ENCODE results near the gene STRIP2.

STRIP2 gene

DNA sequence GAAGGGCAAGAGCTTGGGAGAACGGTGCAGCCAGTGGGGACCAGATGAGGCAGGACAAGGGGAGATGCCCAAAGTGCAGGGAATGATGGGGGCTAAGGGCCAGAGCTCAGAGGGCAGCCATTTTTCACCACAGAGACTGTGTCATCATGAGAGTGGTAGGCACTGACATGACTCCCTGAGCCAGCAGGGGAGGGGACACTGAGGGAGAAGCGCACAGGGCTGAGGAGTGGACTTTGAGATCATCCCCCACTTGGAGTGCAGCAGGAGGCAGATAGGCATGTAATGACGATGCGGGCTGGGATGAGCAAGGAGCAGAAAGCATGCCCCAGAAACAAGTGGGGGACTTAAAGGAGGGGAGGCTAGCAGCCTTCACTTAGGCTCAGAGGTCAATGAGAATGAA lies 62.9 kb downstream of the STRIP2 start:
- DNase-seq (ENCODE audit: low spot score), result no peak

- no peak for DNase-seq (ENCODE audit: low spot score)
Measured at GRCh38 chr7:129498021-129498420, 63.8 kb downstream of the STRIP2 start.

- DNase-seq (ENCODE audit: low spot score), result no peak
Measured at GRCh38 chr7:129499999-129500398, 65.8 kb downstream of the STRIP2 start.

- DNase-seq (ENCODE audit: low spot score), result peak; percentile 73
Measured at GRCh38 chr7:129501760-129502707, 67.8 kb downstream of the STRIP2 start, which contains the start of gene SMKR1. TSS of gene SMKR1 (plus strand) at chr7:129502531. CDS start at chr7:129502825, 294 bp downstream.

DNA sequence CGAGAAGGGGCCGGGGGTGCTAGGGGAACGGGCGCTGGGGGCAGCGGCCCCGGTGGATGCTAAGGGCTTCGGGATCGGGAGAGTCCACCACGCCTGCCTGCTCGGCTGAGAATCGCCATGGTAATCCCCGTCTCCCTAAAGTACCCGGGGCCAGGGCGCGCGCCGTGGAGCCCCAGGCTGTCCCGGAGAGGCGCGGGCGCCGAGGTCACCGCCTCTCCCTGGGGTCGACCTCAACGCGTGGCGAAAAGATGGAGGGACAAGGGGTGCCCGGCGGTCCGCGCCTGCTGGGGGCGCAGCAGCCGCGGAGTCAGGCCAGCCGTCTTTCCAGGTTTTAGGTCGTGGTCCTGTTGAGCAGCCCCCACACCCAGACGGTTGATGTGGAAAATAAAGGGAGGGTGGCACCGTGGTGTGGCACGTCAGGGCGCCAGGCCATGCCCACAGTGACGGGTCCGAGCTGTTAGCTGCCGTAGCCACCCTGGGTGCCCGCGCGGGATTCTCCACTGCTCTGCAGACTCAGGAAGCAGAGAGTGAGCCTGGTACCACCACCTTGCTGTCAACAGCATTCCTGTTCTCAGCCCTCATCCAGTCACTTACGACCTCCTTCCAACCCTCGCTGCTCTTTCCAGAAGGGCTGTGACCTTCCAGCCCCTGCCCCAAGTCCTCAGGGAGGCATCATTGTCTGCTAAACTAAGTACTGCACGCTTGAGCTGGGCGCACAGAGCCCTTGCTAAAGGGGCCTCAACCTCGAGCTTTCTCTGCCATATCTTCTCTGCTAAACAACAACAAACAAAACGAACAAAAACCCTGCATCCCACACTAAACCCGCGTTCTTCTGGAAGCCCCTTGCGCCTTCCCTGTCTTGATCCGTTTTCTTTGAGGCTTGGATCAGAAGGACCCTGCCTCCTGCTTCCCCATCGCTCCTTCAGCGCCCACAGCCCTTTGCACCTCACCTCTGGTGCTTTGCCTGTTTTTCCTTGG lies 68.8 kb downstream of the STRIP2 start:
- DNase-seq (ENCODE audit: low spot score), result no peak

DNA sequence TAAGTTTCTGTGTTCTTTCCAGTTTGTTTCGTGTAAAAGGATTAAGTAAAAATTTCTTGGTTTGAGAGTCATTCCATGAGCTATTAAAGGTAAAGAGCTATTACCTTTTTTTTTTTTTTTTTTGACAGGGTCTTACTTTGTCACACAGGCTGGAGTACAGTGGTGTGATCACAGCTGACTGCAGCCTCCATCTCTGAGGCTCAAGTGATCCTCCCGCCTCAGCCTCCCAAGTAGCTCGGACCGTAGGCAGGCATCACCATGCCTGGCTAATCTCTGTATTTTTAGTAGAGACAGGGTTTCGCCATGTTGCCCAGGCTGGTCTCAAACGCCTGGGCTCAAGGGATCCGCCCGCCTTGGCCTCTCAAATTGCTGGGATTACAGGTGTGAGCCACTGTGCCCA lies 69.5 kb downstream of the STRIP2 start:
- DNase-seq (ENCODE audit: low spot score), result no peak

DNA sequence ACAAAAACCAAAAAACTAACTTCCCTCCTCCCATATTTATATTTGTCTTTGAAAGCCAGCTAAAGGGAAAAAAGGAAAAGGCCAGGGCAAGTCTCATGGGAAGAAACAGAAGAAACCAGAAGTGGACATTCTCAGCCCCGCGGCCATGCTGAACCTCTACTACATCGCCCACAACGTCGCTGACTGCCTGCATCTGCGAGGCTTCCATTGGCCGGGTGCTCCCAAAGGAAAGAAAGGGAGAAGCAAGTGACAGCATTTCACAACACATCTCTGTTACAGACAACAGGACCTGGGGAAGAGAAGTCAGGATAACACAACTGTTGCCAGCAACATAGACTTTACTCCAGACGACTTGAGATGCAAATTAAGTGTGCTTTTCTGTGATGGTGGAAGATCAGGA lies 78.0 kb downstream of the STRIP2 start:
- no peak for DNase-seq (ENCODE audit: low spot score)

DNA sequence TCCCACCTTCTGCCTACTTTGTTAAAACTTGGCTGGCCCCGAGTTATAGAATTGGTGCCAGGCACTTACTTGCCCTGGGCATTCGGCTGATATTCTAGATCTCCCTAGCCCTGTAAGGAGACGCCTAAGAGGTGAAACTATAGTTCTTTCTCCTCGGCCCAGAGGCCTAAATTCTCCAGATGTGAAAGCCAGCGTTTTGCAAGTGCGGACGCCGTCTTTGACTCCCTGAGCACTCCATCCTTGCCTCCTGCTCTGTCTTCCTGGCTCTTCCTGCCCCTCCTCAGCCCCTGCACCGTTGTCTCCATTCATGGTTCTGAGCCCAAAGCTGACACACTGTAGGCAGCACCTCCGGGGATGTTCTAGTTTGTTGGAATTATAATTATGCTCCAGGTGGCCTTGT lies 79.3 kb downstream of the STRIP2 start:
- DNase-seq (ENCODE audit: low spot score), result no peak

DNA sequence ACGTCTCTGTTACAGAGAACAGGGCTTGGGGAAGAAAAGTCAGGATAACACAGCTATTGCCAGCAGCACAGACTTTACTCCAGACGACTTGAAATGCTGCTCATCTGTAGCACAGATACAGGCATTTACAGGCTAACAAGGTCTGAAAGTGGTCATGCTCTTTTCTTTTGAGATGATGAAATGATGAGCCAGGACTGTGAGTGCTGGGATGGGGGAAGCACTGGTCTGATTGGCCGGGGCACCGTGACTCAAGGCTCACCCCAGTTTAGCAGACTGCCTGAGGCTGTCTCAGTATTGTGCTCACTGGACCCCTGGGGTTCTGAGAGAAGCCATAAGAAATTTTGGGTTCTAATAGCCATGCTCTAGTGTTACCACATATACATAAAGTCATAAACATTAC lies 80.5 kb downstream of the STRIP2 start:
- no peak for DNase-seq (ENCODE audit: low spot score)

GRCh38 chr7:129515381-129515780 lies 81.1 kb downstream of the STRIP2 start:
- DNase-seq (ENCODE audit: low spot score), result no peak

DNA sequence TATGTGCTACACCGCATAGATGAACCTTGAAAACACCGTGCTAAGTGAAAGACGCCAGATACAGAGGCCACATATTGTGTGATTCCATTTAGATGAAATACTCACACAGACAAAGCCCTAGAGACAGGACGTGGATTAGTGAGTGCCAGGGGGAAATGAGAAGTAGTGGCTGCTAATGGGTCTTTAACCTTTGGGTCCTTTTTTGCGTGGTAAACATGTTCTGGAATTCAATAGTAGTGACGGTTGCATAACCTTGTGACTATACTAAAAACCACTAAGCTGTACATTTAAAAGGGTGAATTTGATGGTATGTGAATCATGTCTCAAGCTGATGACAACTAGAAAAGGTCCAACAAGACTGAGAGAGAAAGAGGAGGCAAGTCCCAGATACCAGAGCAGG lies 83.7 kb downstream of the STRIP2 start:
- DNase-seq (ENCODE audit: low spot score), result no peak

GRCh38 chr7:129519464-129519863 lies 85.2 kb downstream of the STRIP2 start:
- no peak for DNase-seq (ENCODE audit: low spot score)

- DNase-seq (ENCODE audit: low spot score), result peak; percentile 45
Measured at GRCh38 chr7:129522088-129522970, 88.1 kb downstream of the STRIP2 start.

GRCh38 chr7:129522971-129523340 lies 88.7 kb downstream of the STRIP2 start:
- DNase-seq (ENCODE audit: low spot score), result no peak

- DNase-seq (ENCODE audit: low spot score), result no peak
Measured at GRCh38 chr7:129523924-129524323, 89.7 kb downstream of the STRIP2 start.

DNA sequence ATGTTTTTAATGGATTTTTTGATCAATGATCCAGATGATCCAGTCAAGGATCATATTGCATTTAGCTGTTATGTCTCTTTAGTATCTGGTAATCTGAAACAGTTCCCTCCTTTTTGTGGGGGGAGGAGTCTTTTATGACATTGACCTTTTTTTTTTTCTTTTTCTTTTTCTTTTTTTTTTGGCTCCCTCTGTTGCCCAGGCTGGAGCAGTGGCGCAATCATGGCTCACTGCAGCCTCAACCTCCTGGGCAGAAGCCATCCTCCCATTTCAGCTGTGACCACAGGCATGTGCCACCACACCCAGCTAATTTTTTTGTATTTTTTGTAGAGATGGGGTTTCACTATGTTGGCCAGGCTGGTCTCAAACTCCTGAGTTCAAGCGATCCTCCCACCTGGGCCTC lies 90.2 kb downstream of the STRIP2 start:
- DNase-seq (ENCODE audit: low spot score), result peak; percentile 26

GRCh38 chr7:129525225-129525862 lies 91.1 kb downstream of the STRIP2 start:
- DNase-seq (ENCODE audit: low spot score), result no peak

DNA sequence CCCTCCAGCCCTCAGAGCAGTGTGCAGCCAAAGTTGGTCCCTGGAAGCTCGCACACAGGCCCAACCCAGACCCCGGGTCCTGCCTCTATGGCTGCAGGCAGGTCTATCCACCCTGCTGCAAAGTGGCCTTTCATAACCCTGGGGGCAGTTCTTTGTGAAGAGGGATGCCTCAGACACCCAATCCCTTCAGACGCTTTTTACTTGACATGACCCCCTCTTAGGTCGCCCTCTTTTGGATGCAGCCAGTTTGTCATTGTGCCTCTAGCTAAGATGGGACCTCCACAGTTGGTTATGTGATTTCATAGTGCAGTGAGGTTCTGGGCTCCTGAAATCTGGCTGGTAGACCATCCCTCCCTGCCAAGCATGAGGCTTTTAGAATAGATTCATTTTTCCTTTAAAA lies 95.4 kb downstream of the STRIP2 start:
- no peak for DNase-seq (ENCODE audit: low spot score)

DNA sequence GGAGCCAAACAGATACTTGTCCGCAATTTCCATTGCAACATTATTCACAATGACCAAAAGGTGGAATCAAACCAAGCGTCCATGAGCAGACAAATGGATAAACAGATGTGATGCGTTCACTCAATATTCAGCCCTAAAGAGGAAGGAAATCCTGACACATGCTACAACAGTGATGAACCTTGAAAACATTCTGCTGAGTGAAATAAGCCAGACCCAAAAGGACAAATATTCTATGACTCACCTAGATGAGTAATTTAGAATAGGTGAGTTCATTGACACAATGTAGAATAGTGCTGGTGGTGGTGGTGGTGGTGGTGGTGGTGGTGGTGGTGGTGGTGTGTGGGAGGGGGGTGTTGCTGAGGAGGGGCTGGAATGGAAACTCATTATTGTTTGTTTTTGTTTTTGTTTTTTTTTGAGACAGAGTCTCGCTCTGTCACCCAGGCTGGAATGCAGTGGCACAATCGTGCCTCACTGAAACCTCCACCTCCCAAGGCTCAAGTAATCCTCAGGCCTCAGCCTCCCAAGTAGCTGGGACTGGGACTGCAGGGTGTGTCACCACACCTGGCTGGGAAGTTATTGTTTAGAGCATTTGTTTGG lies 96.7 kb downstream of the STRIP2 start:
- DNase-seq (ENCODE audit: low spot score), result peak; percentile 30

GRCh38 chr7:129531721-129532120 lies 97.5 kb downstream of the STRIP2 start:
- DNase-seq (ENCODE audit: low spot score), result no peak

- DNase-seq (ENCODE audit: low spot score), result no peak
Measured at GRCh38 chr7:129532375-129532774, 98.1 kb downstream of the STRIP2 start.

Data from hepatic stellate cell (primary cell).